HEK293 (cell line): ENCODE data around the gene TAGAP.
"Not testable (repeated sequence)": the region's sequence is repeated elsewhere in the genome, so short reads cannot be mapped to it uniquely, and the experiment has no call there.

Source experiments
- CTCF ChIA-PET: fragments of 350-600 bp; formaldehyde crosslinking; extraction: SDS; loops from one replicate; lab custom pipeline; 2021; ENCODE audit warnings: antibody characterized with exemption; lab: Yijun Ruan, JAX
- POLR2A ChIA-PET: fragments of 300-600 bp; formaldehyde crosslinking; extraction: SDS; loops from one replicate; lab custom pipeline; 2020; ENCODE audit warnings: antibody characterized with exemption, inconsistent platforms; lab: Yijun Ruan, JAX
- H3K27ac ChIP-seq: fragments of 200-500 bp; sonication (Bioruptor generic); 2 replicates; pipeline ENCODE4 v1.5.1; 2014; ENCODE audit warnings: low read depth, low read length, control low read depth, inconsistent platforms; ENCODE audit errors: extremely low read depth
- H3K36me3 ChIP-seq, 2 experiments: fragments of 200-500 bp in 1 of 2; sonication (Bioruptor generic) in 1 of 2; 1 replicate in 1 of 2; 2 replicates in 1 of 2; pipeline ENCODE4 v1.5.1; 2014 to 2017; ENCODE audit warnings: inconsistent platforms in 2 of 2, low read length in 2 of 2; ENCODE audit not compliant: control insufficient read depth in 2 of 2, insufficient read depth in 1 of 2
- H3K4me1 ChIP-seq: fragments of 200-500 bp; sonication (Bioruptor generic); 2 replicates; pipeline ENCODE4 v1.5.1; 2014; ENCODE audit warnings: mild to moderate bottlenecking, low read length, inconsistent platforms; ENCODE audit not compliant: control insufficient read depth, insufficient read depth
- H3K4me3 ChIP-seq: 2 replicates; pipeline ENCODE4 v1.5.1; 2011; ENCODE audit warnings: low read depth, mild to moderate bottlenecking, control low read depth, low read length, moderate library complexity
- H3K9me3 ChIP-seq: fragments of 200-500 bp; sonication (Bioruptor generic); 2 replicates; pipeline ENCODE4 v1.5.1; 2014; ENCODE audit warnings: low read depth, low read length, inconsistent platforms; ENCODE audit not compliant: control insufficient read depth, insufficient read depth
- IKZF3 ChIP-seq: fragments of 450-650 bp; IDR thresholded peaks from 2 replicates; pipeline ENCODE4 v1.5.0; 2018; ENCODE audit warnings: missing biosample characterization, mild to moderate bottlenecking, missing genetic modification characterization, moderate library complexity
- KLF8 ChIP-seq: fragments of 450-650 bp; formaldehyde crosslinking; IDR thresholded peaks from 2 replicates; pipeline ENCODE4 v1.5.1; 2016; ENCODE audit warnings: missing biosample characterization, missing genetic modification characterization
- MEIS1 ChIP-seq: sonication (generic); formaldehyde crosslinking; IDR thresholded peaks from 2 replicates; pipeline ENCODE4 v1.8.1; 2022; ENCODE audit warnings: missing genetic modification reagents, mild to moderate bottlenecking, borderline replicate concordance
- MYNN ChIP-seq: fragments of 450-650 bp; formaldehyde crosslinking; IDR thresholded peaks from 2 replicates; pipeline ENCODE4 v1.5.1; 2016; ENCODE audit warnings: missing biosample characterization, missing genetic modification characterization, borderline replicate concordance
- PRDM10 ChIP-seq: fragments of 450-650 bp; formaldehyde crosslinking; IDR thresholded peaks from 2 replicates; pipeline ENCODE4 v1.5.1; 2016; ENCODE audit warnings: missing biosample characterization, missing genetic modification characterization
- RBAK ChIP-seq: fragments of 450-650 bp; formaldehyde crosslinking; IDR thresholded peaks from 2 replicates; pipeline ENCODE4 v1.5.1; 2016; ENCODE audit warnings: missing biosample characterization, missing genetic modification characterization
- ZBTB48 ChIP-seq: fragments of 450-650 bp; formaldehyde crosslinking; IDR thresholded peaks from 2 replicates; pipeline ENCODE4 v1.5.1; 2016; ENCODE audit warnings: missing biosample characterization, missing genetic modification characterization
- ZNF10 ChIP-seq: fragments of 450-650 bp; formaldehyde crosslinking; IDR thresholded peaks from 2 replicates; pipeline ENCODE4 v1.5.1; 2017; ENCODE audit warnings: missing biosample characterization, missing genetic modification characterization
- ZNF132 ChIP-seq: fragments of 450-650 bp; formaldehyde crosslinking; IDR thresholded peaks from 2 replicates; pipeline ENCODE4 v1.5.1; 2017; ENCODE audit warnings: missing biosample characterization, missing genetic modification characterization, borderline replicate concordance
- ZNF138 ChIP-seq: fragments of 450-650 bp; formaldehyde crosslinking; IDR thresholded peaks from 2 replicates; pipeline ENCODE4 v1.5.1; 2016; ENCODE audit warnings: missing biosample characterization, missing genetic modification characterization, borderline replicate concordance
- ZNF148 ChIP-seq: fragments of 450-650 bp; formaldehyde crosslinking; IDR thresholded peaks from 2 replicates; pipeline ENCODE4 v1.5.0; 2017; ENCODE audit warnings: missing biosample characterization, missing genetic modification characterization, borderline replicate concordance
- ZNF2 ChIP-seq: fragments of 450-650 bp; formaldehyde crosslinking; IDR thresholded peaks from 2 replicates; pipeline ENCODE4 v1.5.1; 2016; ENCODE audit warnings: missing biosample characterization, missing genetic modification characterization
- ZNF335 ChIP-seq: fragments of 450-650 bp; formaldehyde crosslinking; conservative IDR thresholded peaks from 2 replicates; pipeline ENCODE4 v1.5.1; 2016; ENCODE audit warnings: missing biosample characterization, missing genetic modification characterization
- ZNF366 ChIP-seq: fragments of 450-650 bp; formaldehyde crosslinking; conservative IDR thresholded peaks from 2 replicates; pipeline ENCODE4 v1.5.1; 2016; ENCODE audit warnings: missing biosample characterization, missing genetic modification characterization
- ZNF394 ChIP-seq: fragments of 450-650 bp; formaldehyde crosslinking; IDR thresholded peaks from 2 replicates; pipeline ENCODE4 v1.5.1; 2016; ENCODE audit warnings: missing biosample characterization, missing genetic modification characterization, mild to moderate bottlenecking, moderate library complexity, borderline replicate concordance
- ZNF501 ChIP-seq: fragments of 450-650 bp; formaldehyde crosslinking; IDR thresholded peaks from 2 replicates; pipeline ENCODE4 v1.5.1; 2016; ENCODE audit warnings: missing biosample characterization, missing genetic modification characterization
- ZNF521 ChIP-seq: fragments of 450-650 bp; formaldehyde crosslinking; IDR thresholded peaks from 2 replicates; pipeline ENCODE4 v1.5.1; 2017; ENCODE audit warnings: missing biosample characterization, mild to moderate bottlenecking, missing genetic modification characterization
- ZNF558 ChIP-seq: fragments of 450-650 bp; formaldehyde crosslinking; IDR thresholded peaks from 2 replicates; pipeline ENCODE4 v1.5.1; 2016; ENCODE audit warnings: missing biosample characterization, missing genetic modification characterization
- ZNF785 ChIP-seq: fragments of 450-650 bp; formaldehyde crosslinking; IDR thresholded peaks from 2 replicates; pipeline ENCODE4 v1.5.1; 2016; ENCODE audit warnings: missing biosample characterization, missing genetic modification characterization

The TAGAP gene

GRCh38 chr6:159038914-159039884, 5.6 kb downstream of the TAGAP start:
- TF ChIP-seq ZNF2 (no peak), ZNF785 (tag by site-specific recombination) (no peak), ZNF138 (tag by site-specific recombination) (no peak), ZNF366 (tag by site-specific recombination) (no peak), KLF8 (tag by site-specific recombination) (no peak), MYNN (tag by site-specific recombination) (no peak), MEIS1 (CRISPR knock-in tag) (no peak), RBAK (no peak), ZNF10 (no peak), ZNF394 (no peak), ZNF132 (tag by site-specific recombination) (no peak), ZNF148 (tag by site-specific recombination) (no peak), ZNF501 (tag by site-specific recombination) (no peak), ZBTB48 (no peak), ZNF558 (no peak), ZNF521 (tag by site-specific recombination) (no peak)
- Histone ChIP-seq H3K27ac (no peak overlapping the region), H3K4me3 (no peak overlapping the region), H3K9me3 (no peaks in the 10 kb centered on the region), H3K4me1 (no peaks in the 10 kb centered on the region), H3K36me3 (no peaks in the 10 kb centered on the region)
- ChIA-PET CTCF (interaction anchor here (0.5 to 2.0 kb wide), 14 partner anchors 9 to 833 kb away, joined by 3 to 24 read pairs (median 3); no protein-coding TSS in a partner anchor), POLR2A (interaction anchor here (0.6 kb wide), 1 partner anchor 292 kb away, joined by 3 read pairs; no protein-coding TSS in a partner anchor)

GRCh38 chr6:159038318-159038717, 6.5 kb downstream of the TAGAP start:
- 0 out of 2 replicates have a peak, but pooled peaks have one; percentile 14 for TF ChIP-seq ZNF335 (tag by site-specific recombination)
- TF ChIP-seq, all 188 proteins: peak for 1; not testable (repeated sequence) for 187
- ChIA-PET CTCF (interaction anchor here (0.6 to 1.5 kb wide), 3 partner anchors 19 to 96 kb away, joined by 3 to 4 read pairs (median 3); no protein-coding TSS in a partner anchor), POLR2A (interaction anchor here (0.6 kb wide), 1 partner anchor 291 kb away, joined by 3 read pairs; no protein-coding TSS in a partner anchor)
- not testable (repeated sequence) for H3K36me3 ChIP-seq, H3K27ac ChIP-seq, H3K4me1 ChIP-seq, H3K9me3 ChIP-seq, H3K4me3 ChIP-seq

- POLR2A ChIA-PET: interaction anchor here (1.1 kb wide), 1 partner anchor 38 kb away, joined by 3 read pairs; the partner anchor contains the start of gene RSPH3
- Histone ChIP-seq H3K4me3 (no peak overlapping the region), H3K36me3 (no peaks in the 10 kb centered on the region), H3K4me1 (no peaks in the 10 kb centered on the region), H3K9me3 (no peaks in the 10 kb centered on the region), H3K27ac (no peak overlapping the region)
- TF ChIP-seq PRDM10 (tag by site-specific recombination): 0 out of 2 replicates have a peak, but pooled peaks have one; percentile 39
- TF ChIP-seq IKZF3 (tag by site-specific recombination): no peak
- CTCF ChIA-PET: interaction anchor here (0.5 to 1.5 kb wide), 5 partner anchors 8 to 96 kb away, joined by 3 to 4 read pairs (median 3); no protein-coding TSS in a partner anchor
Measured at GRCh38 chr6:159037756-159038290, 7.0 kb downstream of the TAGAP start.
